Spleen (tissue), 7 donors: ENCODE data around the gene XDH.

Experiments
- CTCF ChIP-seq, 11 experiments: fragments of 200-600 bp in 7 of 11; fragments of 450-650 bp in 4 of 11; sonication (generic) in 4 of 11; IDR thresholded peaks in 8 of 11; conservative IDR thresholded peaks in 3 of 11; 1 replicate in 7 of 11; 2 replicates in 4 of 11; pipeline versions ENCODE4 v1.4.0 to v1.8.0; 2016 to 2021; ENCODE audit warnings: antibody characterized with exemption in 11 of 11, inconsistent platforms in 4 of 11, mild to moderate bottlenecking in 1 of 11
- POLR2A ChIP-seq, 3 donors: fragments of 450-650 bp; IDR thresholded peaks; one replicate each; pipeline ENCODE4 v1.5.1; 2017; ENCODE audit warnings: antibody characterized with exemption in 3 of 3, mild to moderate bottlenecking in 1 of 3
- donor health status: DM: no; HTN: no; CAD: no; lungs with moderate emphysema.
- donor health status: DM: no; HTN: no; CAD: no.
- donor health status: DM: no; HTN: no; CAD: no.

- TF ChIP-seq POLR2A (IDR thresholded peaks at IDR 0.05), result no peak
- no peak for TF ChIP-seq CTCF (IDR thresholded peaks at IDR 0.05 in 8 of 11, conservative IDR thresholded peaks at IDR 0.05 in 3 of 11)
Observed at GRCh38 chr2:31384351-31384750, 30.2 kb downstream of the XDH start.
